Epithelial cell of esophagus (primary cell): ENCODE measurements around the gene LCN15.
"Not testable (repeated sequence)": the region's sequence is repeated elsewhere in the genome, so short reads cannot be mapped to it uniquely, and the experiment has no call there.

Source experiments
- DNase-seq: peaks from one replicate; pipeline ENCODE4 v3.0.0; 2010; ENCODE audit warnings: low read depth
- H3K4me3 ChIP-seq: 2 replicates; pipeline ENCODE4 v1.5.1; 2011; ENCODE audit warnings: mild to moderate bottlenecking, low read length, control low read depth
- TF ChIP-seq, protein P1 (sequence below): IDR thresholded peaks from 2 replicates; pipeline ENCODE4 v1.5.1; 2011; ENCODE audit warnings: low read depth, mild to moderate bottlenecking, low read length, control low read depth, inconsistent platforms; ENCODE audit not compliant: insufficient read depth; ENCODE audit errors: missing control alignments

The LCN15 gene

DNA sequence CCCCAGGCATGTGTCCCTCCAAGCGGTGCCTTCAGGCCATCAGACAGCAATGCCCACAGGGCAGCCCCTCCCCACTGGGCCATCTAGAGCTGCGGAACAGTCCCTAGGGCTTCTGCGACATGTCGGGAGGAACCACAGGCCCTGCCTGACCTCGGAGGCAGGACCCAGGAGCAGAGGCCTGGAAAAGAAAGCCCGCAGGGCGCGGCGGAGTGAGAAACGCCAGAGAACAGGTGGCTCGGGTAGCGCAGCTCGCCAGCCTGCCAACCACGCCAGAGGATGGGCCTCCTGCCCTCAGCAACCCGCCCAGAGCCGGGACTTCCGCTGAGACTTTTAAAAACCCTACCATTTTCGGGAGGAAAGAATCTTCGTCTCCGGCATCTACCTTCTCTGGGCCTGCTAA, 7.0 kb downstream of the LCN15 start:
- no peak overlapping the region for H3K4me3 ChIP-seq
- no peak for DNase-seq

DNA sequence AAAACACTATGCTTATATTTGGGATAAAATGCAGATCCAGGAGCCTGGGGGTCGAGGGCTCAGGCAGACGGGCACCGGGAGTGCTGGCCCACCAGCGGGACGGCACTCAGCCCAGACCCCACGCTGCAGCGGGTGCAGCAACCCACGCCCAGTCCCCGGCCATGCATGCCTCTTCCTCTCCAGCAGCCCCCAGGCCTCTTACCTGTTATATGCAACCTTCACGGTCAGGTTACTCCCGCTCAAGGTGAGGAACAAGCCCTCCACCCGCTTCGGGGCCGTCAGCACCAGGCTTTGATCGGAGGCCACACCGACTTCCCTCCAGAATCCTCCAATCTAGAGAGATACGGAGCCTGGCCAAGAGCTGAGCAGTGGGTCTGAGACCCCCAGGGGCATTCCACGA, 7.5 kb downstream of the LCN15 start:
- DNase-seq = no peak

More for the DNA sequence above, 7.0 kb downstream of the LCN15 start:
- TF ChIP-seq, protein P1, sequence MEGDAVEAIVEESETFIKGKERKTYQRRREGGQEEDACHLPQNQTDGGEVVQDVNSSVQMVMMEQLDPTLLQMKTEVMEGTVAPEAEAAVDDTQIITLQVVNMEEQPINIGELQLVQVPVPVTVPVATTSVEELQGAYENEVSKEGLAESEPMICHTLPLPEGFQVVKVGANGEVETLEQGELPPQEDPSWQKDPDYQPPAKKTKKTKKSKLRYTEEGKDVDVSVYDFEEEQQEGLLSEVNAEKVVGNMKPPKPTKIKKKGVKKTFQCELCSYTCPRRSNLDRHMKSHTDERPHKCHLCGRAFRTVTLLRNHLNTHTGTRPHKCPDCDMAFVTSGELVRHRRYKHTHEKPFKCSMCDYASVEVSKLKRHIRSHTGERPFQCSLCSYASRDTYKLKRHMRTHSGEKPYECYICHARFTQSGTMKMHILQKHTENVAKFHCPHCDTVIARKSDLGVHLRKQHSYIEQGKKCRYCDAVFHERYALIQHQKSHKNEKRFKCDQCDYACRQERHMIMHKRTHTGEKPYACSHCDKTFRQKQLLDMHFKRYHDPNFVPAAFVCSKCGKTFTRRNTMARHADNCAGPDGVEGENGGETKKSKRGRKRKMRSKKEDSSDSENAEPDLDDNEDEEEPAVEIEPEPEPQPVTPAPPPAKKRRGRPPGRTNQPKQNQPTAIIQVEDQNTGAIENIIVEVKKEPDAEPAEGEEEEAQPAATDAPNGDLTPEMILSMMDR = no peak

DNA sequence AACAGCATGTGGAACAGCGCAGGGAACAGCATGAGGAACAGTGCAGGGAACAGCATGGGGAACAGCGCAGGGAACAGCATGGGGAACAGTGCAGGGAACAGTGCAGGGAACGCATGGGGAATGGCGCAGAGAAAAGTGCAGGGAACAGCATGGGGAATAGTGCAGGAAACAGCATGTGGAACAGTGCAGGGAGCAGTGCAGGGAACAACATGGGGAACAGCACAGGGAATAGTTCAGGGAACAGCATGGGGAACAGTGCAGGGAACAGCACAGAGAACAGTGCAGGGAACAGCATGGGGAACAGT, 8.2 kb downstream of the LCN15 start:
- no peak overlapping the region for H3K4me3 ChIP-seq
- DNase-seq = no peak
- TF ChIP-seq, protein P1 = no peak

More for the DNA sequence above, 7.5 kb downstream of the LCN15 start:
- TF ChIP-seq, protein P1 = no peak
- no peak overlapping the region for H3K4me3 ChIP-seq

DNA sequence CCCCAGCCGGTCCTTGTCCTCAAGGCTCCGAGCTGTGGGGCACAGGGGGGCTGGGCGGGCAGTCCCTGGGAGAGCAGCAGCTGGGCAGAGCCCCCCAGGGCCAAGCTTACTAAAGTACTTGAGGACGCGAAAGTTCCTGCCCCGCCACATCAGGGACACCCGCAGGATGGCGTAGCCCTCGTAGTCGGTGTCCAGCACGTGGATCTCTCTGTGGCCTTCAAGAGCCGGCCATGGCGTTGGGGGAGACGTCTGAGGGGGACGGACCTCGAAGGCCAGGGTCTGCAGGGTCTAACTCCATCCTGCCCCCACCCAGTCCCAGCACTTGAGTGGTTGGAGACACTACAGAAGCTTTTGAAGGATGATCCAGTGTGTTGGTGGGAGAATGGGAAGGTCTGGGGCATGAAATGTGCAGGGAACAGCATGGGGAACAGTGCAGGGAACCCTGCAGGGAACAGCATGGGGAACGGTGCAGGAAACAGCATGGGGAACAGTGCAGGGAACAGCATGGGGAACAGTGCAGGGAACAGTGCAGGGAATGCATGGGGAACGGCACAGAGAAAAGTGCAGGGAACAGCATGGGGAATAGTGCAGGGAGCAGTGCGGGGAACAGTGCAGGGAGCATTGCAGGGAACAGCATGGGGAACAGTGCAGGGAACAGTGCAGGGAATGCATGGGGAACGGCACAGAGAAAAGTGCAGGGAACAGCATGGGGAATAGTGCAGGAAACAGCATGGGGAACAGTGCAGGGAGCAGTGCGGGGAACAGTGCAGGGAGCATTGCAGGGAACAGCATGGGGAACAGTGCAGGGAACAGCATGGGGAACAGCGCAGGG, 8.8 kb downstream of the LCN15 start:
- not testable (repeated sequence) for H3K4me3 ChIP-seq, DNase-seq

DNA sequence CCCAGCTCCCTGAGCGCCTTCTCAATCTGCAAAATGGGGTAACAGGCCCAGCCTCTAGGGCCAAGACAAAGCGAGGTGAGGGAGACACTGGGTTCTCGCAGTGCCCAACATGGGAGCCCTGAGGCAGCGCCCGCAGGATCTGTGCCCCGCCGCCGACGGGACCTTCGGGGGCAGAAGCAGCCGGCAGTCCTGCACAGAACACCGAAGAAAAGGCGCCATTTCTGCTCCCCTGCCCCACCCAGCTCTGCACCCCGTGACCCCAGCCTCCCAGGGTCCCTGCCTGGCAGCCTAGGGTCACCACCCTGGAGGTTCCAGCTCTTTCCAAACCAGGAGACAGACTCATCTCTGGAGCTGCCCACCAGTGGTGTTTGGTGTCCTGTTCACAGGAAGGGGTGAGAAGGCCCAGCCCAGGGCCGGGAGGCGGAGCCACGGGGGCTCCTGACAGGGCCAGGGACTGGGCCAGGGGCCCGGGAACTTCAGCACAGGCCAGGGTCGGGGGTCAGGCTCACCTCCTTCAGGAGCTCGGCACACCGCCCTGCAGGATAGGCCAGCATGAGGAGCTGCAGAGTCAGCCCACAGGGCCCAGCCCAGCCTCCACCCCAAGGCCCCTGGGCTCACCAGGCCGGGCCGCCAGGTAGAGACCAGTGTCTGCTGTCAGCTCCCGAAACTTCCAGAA, 9.6 kb downstream of the LCN15 start:
- TF ChIP-seq, protein P1 = no peak
- DNase-seq = no peak
- H3K4me3 ChIP-seq = no peak overlapping the region

DNA sequence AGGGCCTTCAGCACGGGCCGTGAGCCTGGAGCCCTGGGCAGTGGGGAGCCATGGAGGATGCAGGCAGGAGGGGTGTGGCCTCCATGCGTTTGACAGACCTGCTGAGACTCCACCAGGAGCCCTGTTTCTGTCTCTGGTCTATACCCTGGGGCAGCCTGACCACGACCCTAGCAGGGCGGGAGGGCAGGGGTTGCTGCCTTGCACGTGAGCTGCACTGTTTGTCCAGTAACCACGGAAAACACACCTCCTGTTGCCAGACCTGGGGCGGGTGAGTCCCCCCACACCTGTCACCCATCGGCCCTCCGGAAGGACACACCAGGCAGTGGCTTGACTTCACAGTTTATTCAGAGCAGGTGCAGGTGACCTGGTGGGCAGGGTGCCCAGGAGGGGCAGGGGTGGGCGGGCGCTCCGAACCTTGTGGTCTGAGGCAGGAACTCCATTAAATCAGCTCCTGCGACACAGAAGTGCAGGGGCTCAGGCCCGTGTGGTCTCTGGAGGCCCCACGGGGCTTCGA, 10.2 kb downstream of the LCN15 start:
- DNase-seq = no peak
- no peak overlapping the region for H3K4me3 ChIP-seq
- TF ChIP-seq, protein P1 = no peak

DNA sequence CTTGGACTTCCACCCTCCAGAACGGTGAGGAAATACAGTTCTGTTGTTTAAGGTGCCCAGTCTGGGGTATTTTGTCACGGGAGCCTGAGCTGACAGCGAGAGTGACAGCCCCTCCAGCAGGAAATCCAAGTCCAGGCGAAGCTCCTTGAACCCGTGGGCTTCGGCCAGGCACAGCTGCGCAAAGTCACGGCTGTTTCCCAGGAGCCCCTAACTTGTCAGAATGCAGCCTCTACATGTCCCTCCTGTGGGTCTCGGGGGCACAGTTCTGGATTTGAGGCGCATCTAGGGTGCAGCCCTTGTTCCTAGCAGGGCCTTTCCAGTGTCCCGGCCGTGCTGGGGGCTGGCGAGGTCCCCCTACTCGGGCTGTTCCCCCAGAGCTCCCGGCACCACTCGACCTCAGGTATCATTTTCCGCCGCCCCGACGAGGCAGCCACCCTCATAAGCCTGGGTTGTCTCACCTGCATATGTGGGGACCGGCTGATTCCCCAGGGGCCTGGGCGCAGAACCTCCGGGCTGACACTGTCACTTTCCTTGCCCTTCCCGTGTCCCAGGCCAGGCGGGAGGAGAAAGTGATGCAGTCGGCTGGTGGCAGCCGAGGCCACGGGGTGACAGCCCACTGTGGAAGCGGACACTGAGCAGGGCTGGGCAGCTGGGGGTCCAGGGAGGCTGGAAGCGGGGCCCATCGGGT, 10.8 kb downstream of the LCN15 start:
- no peak for DNase-seq
- TF ChIP-seq, protein P1 = no peak
- H3K4me3 ChIP-seq = no peak overlapping the region
